PC-3 (cell line): ENCODE results near the gene WDR11. TPM values are rescaled to one million over a fixed set of nuclear protein-coding genes. Genes with fewer than 3 reads are reported as not detected.

Experiments
- ATAC-seq: fragments of 200-7000 bp; cut with Tn5 transposase; 2 replicates; pipeline ENCODE4 v1.9.1; 2020; ENCODE audit warnings: mild to moderate bottlenecking, moderate library complexity
- BruUV-seq: library from RNA; stranded (reverse); fragments of 400-500 nt; replicated peaks from 2 replicates; lab custom pipeline; 2021; lab: Mats Ljungman, UMichigan
- CTCF ChIA-PET: fragments of 300-600 bp; sonication (Branson Sonifier 250); formaldehyde crosslinking; loops from one replicate; lab custom pipeline; 2022; ENCODE audit warnings: antibody characterized with exemption; lab: Charles Lee
- POLR2A ChIA-PET: fragments of 300-600 bp; sonication (Branson Sonifier 250); formaldehyde crosslinking; loops from one replicate; lab custom pipeline; 2022; ENCODE audit warnings: antibody characterized with exemption; ENCODE audit not compliant: unreplicated experiment; lab: Charles Lee
- DNase-seq: peaks from one replicate; pipeline ENCODE4 v3.0.0-alpha.2; 2015
- H2AFZ ChIP-seq: fragments of 300-600 bp; sonication (generic); 2 replicates; pipeline ENCODE4 v1.6.0; 2016; ENCODE audit warnings: antibody characterized with exemption, low read length
- H3F3A ChIP-seq: fragments of 300-600 bp; sonication (generic); one replicate; pipeline ENCODE4 v1.6.0; 2017; ENCODE audit warnings: antibody characterized with exemption, low read length, control low read depth, mild to moderate bottlenecking; ENCODE audit not compliant: unreplicated experiment
- H3K27ac ChIP-seq: fragments of 300-600 bp; sonication (generic); 2 replicates; pipeline ENCODE4 v1.5.1; 2016; ENCODE audit warnings: mild to moderate bottlenecking, low read length
- H3K27me3 ChIP-seq: fragments of 300-600 bp; sonication (generic); 2 replicates; pipeline ENCODE4 v1.6.1; 2016; ENCODE audit warnings: low read length, mixed read lengths
- H3K36me3 ChIP-seq: fragments of 300-600 bp; sonication (generic); 2 replicates; pipeline ENCODE4 v1.6.1; 2016; ENCODE audit warnings: low read depth, mixed run types, low read length, mixed read lengths
- H3K4me1 ChIP-seq: fragments of 300-600 bp; sonication (generic); 2 replicates; pipeline ENCODE4 v1.5.1; 2016; ENCODE audit warnings: low read length; ENCODE audit not compliant: insufficient read depth
- H3K4me2 ChIP-seq: fragments of 300-600 bp; sonication (generic); 2 replicates; pipeline ENCODE4 v1.6.0; 2016; ENCODE audit warnings: low read length
- H3K4me3 ChIP-seq: fragments of 300-600 bp; sonication (generic); 2 replicates; pipeline ENCODE4 v1.5.1; 2016; ENCODE audit warnings: mild to moderate bottlenecking, low read length, mixed read lengths
- H3K79me2 ChIP-seq: fragments of 300-600 bp; sonication (generic); 2 replicates; pipeline ENCODE4 v1.6.1; 2017; ENCODE audit warnings: low read length, mixed read lengths
- H3K9ac ChIP-seq: fragments of 300-600 bp; sonication (generic); 2 replicates; pipeline ENCODE4 v1.6.0; 2016; ENCODE audit warnings: mild to moderate bottlenecking, low read length
- H3K9me2 ChIP-seq: fragments of 300-600 bp; sonication (generic); replicated peaks from 2 replicates; pipeline ENCODE4 v1.6.1; 2016; ENCODE audit warnings: mixed run types, low read length, mixed read lengths
- H3K9me3 ChIP-seq: fragments of 300-600 bp; sonication (generic); 2 replicates; pipeline ENCODE4 v1.6.1; 2016; ENCODE audit warnings: low read length, mixed read lengths
- H4K20me1 ChIP-seq: fragments of 300-600 bp; sonication (generic); 2 replicates; pipeline ENCODE4 v1.6.1; 2016; ENCODE audit warnings: low read length, mixed read lengths
- CTCF ChIP-seq: fragments of 300-600 bp; sonication (generic); conservative IDR thresholded peaks from 2 replicates; pipeline ENCODE4 v1.5.1; 2017; ENCODE audit warnings: antibody characterized with exemption, low read depth, mild to moderate bottlenecking, low read length
- EZH2 ChIP-seq: fragments of 300-600 bp; sonication (generic); IDR thresholded peaks from one replicate; pipeline ENCODE4 v1.6.1; 2017; ENCODE audit warnings: antibody characterized with exemption, mild to moderate bottlenecking, low read length; ENCODE audit not compliant: unreplicated experiment
- EZH2phosphoT487 ChIP-seq: fragments of 300-600 bp; sonication (generic); IDR thresholded peaks from 2 replicates; pipeline ENCODE4 v1.6.1; 2018; ENCODE audit warnings: mild to moderate bottlenecking, antibody characterized with exemption, low read length, borderline replicate concordance
- intact Hi-C: fragments of 100-400 bp; cut with micrococcal nuclease; formaldehyde crosslinking; loops from 2 replicates; pipeline ENCODE4 v1.9.0; 2023
- total RNA-seq: library from RNA; depleted of rRNA; stranded (reverse); fragments of >200 nt; gene quantifications from 2 replicates; pipeline ENCODE4 v1.2.3, GENCODE V29; 2014

WDR11 gene
- total RNA-seq, 1 experiment from 2014 or later = 37.5 TPM

- ATAC-seq (no peak), DNase-seq (no peak)
- intact Hi-C loops = no loop called here
- H3K9me3 ChIP-seq = no peaks in the 10 kb centered on the region
- no peaks in the 10 kb centered on the region for H3K79me2 ChIP-seq
- TF ChIP-seq CTCF = no peak
- TF ChIP-seq EZH2phosphoT487 = no peak
- no peak for TF ChIP-seq EZH2
- H4K20me1 ChIP-seq = no peaks in the 10 kb centered on the region
- no TSS peak for BruUV-seq
- no peak overlapping the region for H3K4me3 ChIP-seq
- H3K9me2 ChIP-seq = no peaks in the 10 kb centered on the region
- no peaks in the 10 kb centered on the region for H3F3A ChIP-seq
- CTCF ChIA-PET = no interaction called here
- no peak overlapping the region for H2AFZ ChIP-seq
- H3K36me3 ChIP-seq = peaks cover 16% of the 10 kb centered on the region
- no peaks in the 10 kb centered on the region for H3K4me1 ChIP-seq
- H3K27ac ChIP-seq = no peak overlapping the region
- H3K27me3 ChIP-seq = no peaks in the 10 kb centered on the region
- POLR2A ChIA-PET = no interaction called here
- H3K4me2 ChIP-seq = no peak overlapping the region
- no peak overlapping the region for H3K9ac ChIP-seq
These were observed 36.3 kb downstream of the WDR11 start for GRCh38 chr10:120887482-120887881.

GRCh38 chr10:120891365-120891764 is 40.2 kb downstream of the WDR11 start:
- TF ChIP-seq EZH2phosphoT487 (no peak), EZH2 (no peak), CTCF (no peak)
- no peaks in the 10 kb centered on the region for H3K4me1 ChIP-seq
- H3K9me3 ChIP-seq = no peaks in the 10 kb centered on the region
- no peaks in the 10 kb centered on the region for H3K27me3 ChIP-seq
- H3K27ac ChIP-seq = no peak overlapping the region
- no peak for DNase-seq
- H3K4me2 ChIP-seq = no peak overlapping the region
- ChIA-PET POLR2A (no interaction called here), CTCF (no interaction called here)
- H4K20me1 ChIP-seq = no peaks in the 10 kb centered on the region
- intact Hi-C loops = no loop called here
- no TSS peak for BruUV-seq
- no peaks in the 10 kb centered on the region for H3K79me2 ChIP-seq
- no peaks in the 10 kb centered on the region for H3F3A ChIP-seq
- no peak overlapping the region for H3K4me3 ChIP-seq
- H3K36me3 ChIP-seq = peaks cover 10% of the 10 kb centered on the region
- ATAC-seq = no peak; the same call in 1 of the 2 replicates
- no peak overlapping the region for H3K9ac ChIP-seq
- H2AFZ ChIP-seq = no peak overlapping the region
- H3K9me2 ChIP-seq = no peaks in the 10 kb centered on the region

GRCh38 chr10:120894556-120894955 is 43.4 kb downstream of the WDR11 start:
- no TSS peak for BruUV-seq
- no peaks in the 10 kb centered on the region for H3K9me2 ChIP-seq
- H3K4me1 ChIP-seq = no peaks in the 10 kb centered on the region
- no peaks in the 10 kb centered on the region for H3K79me2 ChIP-seq
- DNase-seq (no peak), ATAC-seq (no peak)
- H2AFZ ChIP-seq = no peak overlapping the region
- ChIA-PET CTCF (no interaction called here), POLR2A (no interaction called here)
- no peak overlapping the region for H3K27ac ChIP-seq
- no peaks in the 10 kb centered on the region for H4K20me1 ChIP-seq
- H3K36me3 ChIP-seq = peaks cover 7% of the 10 kb centered on the region
- intact Hi-C loops = no loop called here
- H3K4me2 ChIP-seq = no peak overlapping the region
- TF ChIP-seq CTCF (no peak), EZH2 (no peak), EZH2phosphoT487 (no peak)
- no peaks in the 10 kb centered on the region for H3K9me3 ChIP-seq
- H3F3A ChIP-seq = no peaks in the 10 kb centered on the region
- H3K9ac ChIP-seq = no peak overlapping the region
- H3K4me3 ChIP-seq = no peak overlapping the region
- no peaks in the 10 kb centered on the region for H3K27me3 ChIP-seq
